Measurements from ENCODE around the gene PROS1. TPM values are rescaled to one million over a fixed set of nuclear protein-coding genes. Genes with fewer than 3 reads are reported as not detected.
"Not testable (repeated sequence)": the region's sequence is repeated elsewhere in the genome, so short reads cannot be mapped to it uniquely, and the experiment has no call there.

The PROS1 gene
- total and polyA plus RNA-seq, 11 donors, result 20.4 to 203 (median 62.7) TPM

GRCh38 chr3:93926789-93927188 is 46.9 kb downstream of the PROS1 start:
- ATAC-seq, result no peak
- no peaks in the 10 kb centered on the region for H3K27me3 ChIP-seq
- TF ChIP-seq CTCF (IDR thresholded peaks at IDR 0.05) (no peak), POLR2A (IDR thresholded peaks at IDR 0.05) (no peak)

GRCh38 chr3:93924491-93924890 is 49.2 kb downstream of the PROS1 start:
- H3K36me3 ChIP-seq, result peaks cover 0 to 17% (median 0%) of the 10 kb centered on the region in 9 donors
- 88 to 95% (median 92%) methylated on average over 2 of the region's 2 CpGs for WGBS, 4 donors
- peaks cover 0 to 5% (median 0%) of the 10 kb centered on the region in 12 donors for H3K4me1 ChIP-seq
- no peaks in the 10 kb centered on the region for H3K27me3 ChIP-seq
- H3K4me3 ChIP-seq, result no peak overlapping the region
- no peaks in the 10 kb centered on the region for H3K9me3 ChIP-seq
- intact Hi-C loops (cut with DNase I), result no loop called here
- TF ChIP-seq POLR2A (IDR thresholded peaks at IDR 0.05), result no peak
- TF ChIP-seq CTCF (IDR thresholded peaks at IDR 0.05), result no peak
- DNase-seq (no peak), ATAC-seq (no peak)
- no peak overlapping the region for H3K27ac ChIP-seq

More at GRCh38 chr3:93926789-93927188, 46.9 kb downstream of the PROS1 start:
- intact Hi-C loops (cut with DNase I), result no loop called here
- H3K9me3 ChIP-seq, result no peaks in the 10 kb centered on the region
- H3K36me3 ChIP-seq, result peaks cover 0 to 17% (median 0%) of the 10 kb centered on the region in 9 donors
- peaks cover 0 to 12% (median under 1%) of the 10 kb centered on the region in 12 donors for H3K4me1 ChIP-seq
- DNase-seq, result no peak
- H3K4me3 ChIP-seq, result no peak overlapping the region
- no peak overlapping the region for H3K27ac ChIP-seq

GRCh38 chr3:93923006-93923405 is 50.7 kb downstream of the PROS1 start:
- no peak overlapping the region for H3K4me3 ChIP-seq
- H3K9me3 ChIP-seq, result no peaks in the 10 kb centered on the region
- ATAC-seq (no peak), DNase-seq (no peak)
- TF ChIP-seq POLR2A (IDR thresholded peaks at IDR 0.05), result no peak
- no peak for TF ChIP-seq CTCF (IDR thresholded peaks at IDR 0.05)
- H3K36me3 ChIP-seq, result peaks cover 0 to 17% (median 0%) of the 10 kb centered on the region in 9 donors
- no peak overlapping the region for H3K27ac ChIP-seq
- peaks cover 0 to 5% (median 0%) of the 10 kb centered on the region in 12 donors for H3K4me1 ChIP-seq
- no peaks in the 10 kb centered on the region for H3K27me3 ChIP-seq
- intact Hi-C loops (cut with DNase I), result no loop called here
- 80 to 88% (median 83%) methylated on average over 2 of the region's 2 CpGs for WGBS, 4 donors

GRCh38 chr3:93917546-93918029 is 56.1 kb downstream of the PROS1 start:
- not testable (repeated sequence) for ATAC-seq, H3K36me3 ChIP-seq, H3K9me3 ChIP-seq, H3K27me3 ChIP-seq, H3K4me3 ChIP-seq, H3K4me1 ChIP-seq, DNase-seq, H3K27ac ChIP-seq
- 95 to 97% (median 97%) methylated on average over 4 to 17 of the region's 17 CpGs for WGBS, 4 donors
- intact Hi-C loops (cut with DNase I), result loop anchor here in 1 of 10 donors (10.0 kb wide), 1 partner anchor 147 kb away; the partner anchor contains the start of genes DHFR2 and NSUN3

- H3K36me3 ChIP-seq, H3K4me3 ChIP-seq, ATAC-seq, H3K4me1 ChIP-seq, H3K27me3 ChIP-seq, H3K27ac ChIP-seq, DNase-seq: not testable (repeated sequence)
- WGBS, 4 donors, result 68 to 76% (median 73%) methylated on average over 1 of the region's 1 CpG
- intact Hi-C loops (cut with DNase I), result loop anchor here in 2 of 10 donors (5.0 to 10.0 kb wide), 2 partner anchors 151 to 169 kb away; partner anchors contain the start of genes DHFR2 (in 1 of the 2) and NSUN3 (in 1 of the 2)
- peaks cover 0 to 19% (median 6%) of the 10 kb centered on the region in 12 donors for H3K9me3 ChIP-seq
Measured at GRCh38 chr3:93913623-93914022, 60.1 kb downstream of the PROS1 start.

Data from heart left ventricle (tissue), 16 donors.